ENCODE measurements around the gene ITGB3. TPM values are rescaled to one million over a fixed set of nuclear protein-coding genes. Genes with fewer than 3 reads are reported as not detected.

Gene ITGB3
- total RNA-seq = 10 to 100 TPM in 1 of 2 donors, 1 to 10 TPM in 1; 3.4 to 12.4 TPM

GRCh38 chr17:47253541-47254402 lies at the start of gene ITGB3:
Gene ITGB3, plus strand, starts transcription at chr17:47253827. Its CDS starts 35 bp downstream, at chr17:47253862.
- WGBS = 1% methylated on average over 95 of the region's 112 CpGs
- Histone ChIP-seq H3K36me3 (no peaks in the 10 kb centered on the region), H3K9me3 (no peaks in the 10 kb centered on the region), H3K27me3 (replicated peaks; ENCODE audit: insufficient read depth) (no peaks in the 10 kb centered on the region), H3K4me1 (replicated peaks) (no peaks in the 10 kb centered on the region), H3K4me3 (peak within 1 kb of the TSS; percentile 42 to 47), H3K27ac (peak within 1 kb of the TSS; percentile 34 to 53)
- intact Hi-C loops (cut with DNase I) = no loop called here
- TF ChIP-seq CTCF (IDR thresholded peaks at IDR 0.05) = peak in 2 of 4 experiments; percentile 26 to 36
- TF ChIP-seq POLR2AphosphoS5 (IDR thresholded peaks at IDR 0.05) = no peak
- no peak for TF ChIP-seq POLR2A (IDR thresholded peaks at IDR 0.05)
- DNase-seq (ENCODE audit: low spot score) = peak; percentile 47

GRCh38 chr17:47203984-47204721 lies 49.5 kb upstream of the ITGB3 start:
- no peaks in the 10 kb centered on the region for H3K27me3 ChIP-seq (replicated peaks; ENCODE audit: insufficient read depth)
- no peak for TF ChIP-seq CTCF (IDR thresholded peaks at IDR 0.05)
- TF ChIP-seq POLR2A (IDR thresholded peaks at IDR 0.05) = no peak
- no peak for TF ChIP-seq POLR2AphosphoS5 (IDR thresholded peaks at IDR 0.05)
- no peaks in the 10 kb centered on the region for H3K4me1 ChIP-seq (replicated peaks)
- WGBS = 84% methylated on average over 6 of the region's 6 CpGs
- DNase-seq (ENCODE audit: low spot score) = no peak
- no peak overlapping the region for H3K27ac ChIP-seq
- no peak overlapping the region for H3K4me3 ChIP-seq
- no peaks in the 10 kb centered on the region for H3K9me3 ChIP-seq
- no peaks in the 10 kb centered on the region for H3K36me3 ChIP-seq
- intact Hi-C loops (cut with DNase I) = no loop called here

GRCh38 chr17:47204722-47205418 lies 48.8 kb upstream of the ITGB3 start:
- peak overlapping the region; percentile 9 to 57 for H3K27ac ChIP-seq
- H3K4me3 ChIP-seq = no peak overlapping the region
- no peaks in the 10 kb centered on the region for H3K27me3 ChIP-seq (replicated peaks; ENCODE audit: insufficient read depth)
- intact Hi-C loops (cut with DNase I) = no loop called here
- TF ChIP-seq CTCF (IDR thresholded peaks at IDR 0.05) (no peak), POLR2AphosphoS5 (IDR thresholded peaks at IDR 0.05) (no peak), POLR2A (IDR thresholded peaks at IDR 0.05) (no peak)
- no peaks in the 10 kb centered on the region for H3K4me1 ChIP-seq (replicated peaks)
- DNase-seq (ENCODE audit: low spot score) = no peak
- WGBS = 47% methylated on average over 6 of the region's 6 CpGs
- H3K9me3 ChIP-seq = no peaks in the 10 kb centered on the region
- H3K36me3 ChIP-seq = no peaks in the 10 kb centered on the region

- H3K27me3 ChIP-seq (replicated peaks; ENCODE audit: insufficient read depth) = no peaks in the 10 kb centered on the region
- H3K4me1 ChIP-seq (replicated peaks) = no peaks in the 10 kb centered on the region
- 45% methylated on average over 9 of the region's 9 CpGs for WGBS
- TF ChIP-seq CTCF (IDR thresholded peaks at IDR 0.05) = no peak
- peak; percentile 48 for TF ChIP-seq POLR2AphosphoS5 (IDR thresholded peaks at IDR 0.05)
- TF ChIP-seq POLR2A (IDR thresholded peaks at IDR 0.05) = no peak
- H3K27ac ChIP-seq = peak overlapping the region; percentile 9 to 57
- no peaks in the 10 kb centered on the region for H3K9me3 ChIP-seq
- H3K4me3 ChIP-seq = no peak overlapping the region
- no peaks in the 10 kb centered on the region for H3K36me3 ChIP-seq
- peak; percentile 57 for DNase-seq (ENCODE audit: low spot score)
- intact Hi-C loops (cut with DNase I) = no loop called here
Measured at GRCh38 chr17:47205419-47205963, 48.1 kb upstream of the ITGB3 start.
